ENCODE data around the gene SURF6.
A peak's percentile ranks its signal among the peaks of the same experiment; 100 is the strongest.
"Not testable (repeated sequence)": the region's sequence is repeated elsewhere in the genome, so short reads cannot be mapped to it uniquely, and the experiment has no call there.

Gene SURF6

DNA sequence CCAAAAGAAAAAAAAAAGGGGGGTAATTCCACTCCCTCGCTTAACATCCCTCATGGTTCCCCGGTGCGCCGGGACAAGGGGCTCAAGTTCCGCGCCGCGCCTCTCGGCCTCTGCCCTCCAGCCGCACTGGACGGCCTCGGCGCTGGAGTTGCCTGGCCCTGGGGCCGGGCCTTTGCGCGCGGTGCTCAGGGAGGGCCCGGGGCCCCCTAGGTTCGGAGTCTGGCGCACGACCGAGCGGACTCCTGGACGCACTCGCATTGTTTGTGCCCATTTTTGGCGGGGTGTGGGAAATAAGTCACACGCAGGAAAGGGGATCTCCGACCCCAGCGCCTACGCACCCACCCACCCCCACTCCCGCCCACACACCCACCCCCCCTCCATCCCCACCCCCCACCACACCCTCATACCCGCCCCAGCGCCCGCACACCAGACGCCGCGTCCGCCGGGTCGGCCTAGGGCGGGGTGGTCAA, 11.6 kb upstream of the SURF6 start:
- peak; percentile 38 for DNase-seq

- DNase-seq: no peak
Observed at GRCh38 chr9:133346021-133346785, 10.2 kb upstream of the SURF6 start.

DNA sequence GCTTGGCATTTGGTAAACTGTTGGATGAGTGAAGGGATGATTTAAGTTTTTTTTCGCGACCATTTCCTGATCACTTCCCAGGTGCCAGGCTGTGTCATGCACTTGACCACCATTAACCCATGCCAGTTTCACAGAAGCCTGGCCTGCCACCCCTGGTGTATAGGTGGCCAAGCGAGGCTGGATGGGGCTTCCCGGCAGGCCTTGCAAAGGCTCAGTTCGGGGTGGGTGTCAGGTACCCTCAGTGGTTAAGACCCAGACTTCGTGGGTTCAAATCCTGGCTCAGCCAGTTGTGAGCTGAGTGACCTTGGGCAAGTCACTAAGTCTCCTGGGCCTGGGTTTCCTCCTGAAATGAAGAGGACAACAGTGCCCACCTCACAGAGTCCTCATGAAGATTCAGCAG, 9.6 kb upstream of the SURF6 start:
- no peak for DNase-seq

- no peak for DNase-seq
Observed at GRCh38 chr9:133344979-133345378, 9.0 kb upstream of the SURF6 start.

DNA sequence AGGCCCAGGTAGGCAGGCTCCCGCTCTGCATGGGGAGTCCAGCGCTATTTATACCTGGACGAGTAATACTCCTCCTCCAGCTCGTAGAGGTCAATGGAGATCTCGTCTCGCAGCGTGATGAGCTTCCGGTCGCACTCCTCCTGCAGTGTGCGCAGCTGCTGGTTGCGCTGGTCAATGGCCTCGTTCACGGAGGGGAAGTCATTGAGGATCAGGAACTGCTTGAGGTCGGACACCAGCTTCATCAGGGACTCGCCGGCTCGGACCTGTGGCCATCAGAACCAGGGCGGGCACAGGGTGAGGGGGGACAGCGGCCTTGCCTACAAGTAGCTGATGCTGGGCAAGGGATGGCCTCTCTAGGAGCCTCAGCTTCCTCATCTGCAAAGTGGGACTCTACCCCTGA, 8.1 kb upstream of the SURF6 start:
- no peak for DNase-seq

DNA sequence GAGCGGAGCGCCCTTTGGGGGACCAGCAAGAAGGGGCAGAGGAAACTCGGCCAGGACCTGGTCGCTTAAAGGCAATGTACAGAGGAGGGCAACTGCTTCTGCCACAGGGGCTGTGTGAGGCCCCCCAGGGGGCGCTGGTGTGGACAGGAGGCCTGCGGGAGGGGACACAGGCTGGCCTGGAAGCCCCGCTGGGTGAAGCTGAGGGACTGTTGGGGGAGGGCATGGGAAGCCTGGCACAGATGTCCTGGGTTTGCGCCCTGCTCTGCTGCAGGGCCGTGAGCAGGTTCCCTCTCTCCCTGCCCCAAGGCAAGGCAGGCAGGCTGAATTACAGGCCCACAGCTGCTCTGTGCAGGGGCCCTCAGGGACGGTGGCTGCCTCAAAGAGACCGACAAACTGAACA, 6.6 kb upstream of the SURF6 start:
- DNase-seq: no peak

DNA sequence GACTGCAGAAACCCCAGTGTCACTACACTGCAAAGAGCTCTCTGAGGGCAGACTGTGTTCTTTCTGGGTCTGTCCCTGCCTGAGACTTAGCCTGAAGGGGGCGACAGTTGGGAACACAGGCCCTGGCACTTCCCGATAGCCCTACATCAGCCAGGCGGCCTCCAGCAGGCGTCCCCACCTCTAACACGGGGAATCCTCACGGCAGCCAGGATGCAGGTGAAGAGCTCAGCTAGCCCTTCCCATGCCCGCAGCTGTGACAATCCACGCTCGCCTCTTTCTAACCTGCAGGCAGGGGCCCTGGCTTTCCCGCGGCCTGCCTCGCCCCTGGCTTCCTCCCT, 6.0 kb upstream of the SURF6 start:
- no peak for DNase-seq

GRCh38 chr9:133341369-133342068, 5.5 kb upstream of the SURF6 start:
- no peak for DNase-seq

DNA sequence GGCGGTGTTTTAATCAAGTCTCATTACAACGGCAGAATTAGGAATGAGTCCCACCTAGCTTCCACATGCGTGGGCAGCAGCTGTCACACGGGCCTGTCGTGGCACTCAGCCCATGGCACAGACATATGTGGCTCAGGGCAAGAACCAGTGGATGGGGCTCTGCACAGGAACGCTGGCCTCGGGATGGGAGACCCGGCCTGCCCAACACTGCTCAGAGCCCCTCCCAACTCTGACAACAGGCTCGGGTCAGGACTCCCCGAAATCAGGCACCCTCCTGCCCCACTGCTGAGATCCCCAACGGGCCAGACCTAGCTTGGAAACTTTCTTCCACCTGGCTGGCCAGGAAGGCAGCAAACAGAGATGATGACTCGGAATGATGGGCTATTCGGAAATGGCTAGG, 4.9 kb upstream of the SURF6 start:
- no peak for DNase-seq

- DNase-seq: no peak
Observed at GRCh38 chr9:133340256-133340655, 4.3 kb upstream of the SURF6 start.

DNA sequence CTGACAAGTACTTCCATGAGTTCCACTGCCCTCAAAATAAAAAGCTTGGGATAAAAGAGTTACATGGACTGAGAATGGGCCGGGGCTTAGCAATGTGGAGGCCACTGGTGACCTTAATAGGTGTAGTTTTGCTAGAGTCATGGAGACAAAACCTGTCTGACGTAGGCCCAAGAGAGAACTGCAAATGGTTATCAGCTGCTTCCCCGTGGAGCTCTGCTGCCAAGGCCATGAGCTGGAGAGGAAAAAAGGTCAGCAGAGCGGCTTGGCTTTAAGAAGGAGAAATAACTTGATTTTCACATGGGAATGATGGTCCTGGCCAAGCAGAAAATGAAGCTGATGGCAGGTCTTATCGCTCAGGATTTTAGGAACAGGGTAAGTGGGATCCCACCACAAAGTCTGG, 3.7 kb upstream of the SURF6 start:
- no peak for DNase-seq

- DNase-seq: not testable (repeated sequence)
Observed at GRCh38 chr9:133334888-133335287, 1.1 kb downstream of the SURF6 start.

- no peak for DNase-seq
Observed at GRCh38 chr9:133334161-133334560, 1.8 kb downstream of the SURF6 start.

DNA sequence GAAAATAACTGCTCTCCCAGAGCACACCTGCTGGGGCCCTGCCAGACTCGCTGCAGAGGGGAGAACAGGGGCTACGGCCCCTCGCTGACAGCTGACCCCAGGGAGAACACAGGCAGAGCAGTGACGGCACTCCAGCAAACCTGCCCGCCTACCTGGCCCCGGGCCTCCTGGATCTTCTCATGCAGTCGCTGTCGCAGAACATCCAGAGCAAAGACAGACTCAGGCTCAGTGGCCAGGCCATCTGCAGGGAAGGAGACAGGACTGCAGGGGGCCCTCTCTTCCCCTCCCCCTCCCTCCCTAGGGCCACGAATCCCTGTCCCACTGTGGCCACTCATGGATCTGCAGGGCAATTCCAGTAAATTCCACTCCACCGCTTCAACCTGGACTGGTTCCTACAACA, 2.4 kb downstream of the SURF6 start:
- DNase-seq: no peak

DNA sequence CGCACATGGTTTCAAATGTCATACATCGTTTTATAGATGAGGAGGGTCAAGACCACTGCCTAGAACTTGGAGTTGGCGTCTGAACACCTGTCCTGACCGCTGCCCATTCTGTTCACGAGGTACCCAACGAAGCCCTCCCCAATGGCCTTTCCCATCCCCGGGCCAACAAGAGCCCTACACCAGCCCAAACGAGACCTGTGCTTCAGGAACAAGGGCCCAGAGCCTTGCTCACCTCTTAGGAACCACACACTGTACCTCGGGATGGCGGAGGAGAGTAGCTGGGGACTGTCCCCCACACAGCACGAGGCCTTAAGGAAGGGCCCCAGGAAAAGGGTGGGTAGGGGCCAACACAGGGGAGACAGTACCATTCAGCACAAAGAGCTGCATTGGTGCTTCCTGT, 3.0 kb downstream of the SURF6 start:
- DNase-seq: no peak

GRCh38 chr9:133332381-133332730, 3.6 kb downstream of the SURF6 start:
- DNase-seq: no peak

DNA sequence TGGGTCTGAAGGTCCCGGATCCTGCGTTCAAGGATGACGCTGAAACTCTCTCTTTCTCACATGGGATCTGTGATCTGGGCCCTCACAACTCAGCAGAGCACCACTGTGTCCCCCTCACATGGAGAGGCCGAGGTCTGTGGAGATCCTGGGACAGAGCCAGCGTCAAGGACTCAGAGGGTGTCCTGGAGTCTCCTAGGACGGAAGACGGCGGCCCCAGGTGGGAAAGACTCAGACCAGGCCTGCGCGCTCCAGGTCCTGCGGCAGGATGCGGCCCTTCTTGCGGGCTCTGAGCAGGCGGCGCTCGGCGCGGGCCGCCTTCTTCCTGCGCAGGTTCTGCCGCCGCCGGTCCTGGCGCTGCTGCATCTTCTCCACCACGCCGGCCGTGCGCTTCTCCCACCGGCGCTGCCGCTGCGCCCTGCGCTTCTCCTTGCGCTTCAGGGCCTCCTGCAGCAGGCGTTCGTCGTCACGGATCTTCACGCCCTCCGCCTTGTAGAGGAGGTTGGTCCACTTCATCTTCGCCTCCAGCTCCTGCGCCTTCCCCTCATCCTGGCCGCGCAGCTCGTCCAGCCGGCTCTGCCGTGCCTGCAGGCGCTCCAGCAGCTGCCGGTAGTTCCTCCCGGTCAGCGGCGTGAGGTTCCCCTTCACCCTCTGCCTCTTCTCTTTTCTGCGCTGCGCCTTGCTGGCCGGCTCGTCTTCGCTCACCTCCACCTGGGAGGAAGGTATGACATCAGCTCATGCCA, 4.2 kb downstream of the SURF6 start:
- no peak for DNase-seq

DNA sequence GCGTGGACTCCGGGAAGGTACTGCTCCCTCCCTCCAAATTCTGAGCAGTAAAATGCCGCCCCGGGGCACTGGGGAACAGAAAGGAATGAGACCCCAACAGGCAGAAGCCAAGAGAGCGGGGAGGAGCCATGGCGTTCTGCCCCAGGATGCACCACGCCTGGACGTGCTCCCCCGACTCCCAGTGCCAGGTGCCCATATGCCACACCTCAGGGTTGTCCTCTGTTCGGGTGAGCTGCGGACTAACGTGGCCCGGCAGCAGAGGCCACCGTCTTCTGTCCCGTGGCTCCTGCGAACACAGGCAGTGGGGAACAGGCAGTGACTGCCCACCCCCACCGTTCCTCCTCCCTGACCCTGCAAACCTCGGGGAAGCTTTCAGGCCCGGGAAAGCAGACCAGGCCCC, 4.8 kb downstream of the SURF6 start:
- DNase-seq: no peak

DNA sequence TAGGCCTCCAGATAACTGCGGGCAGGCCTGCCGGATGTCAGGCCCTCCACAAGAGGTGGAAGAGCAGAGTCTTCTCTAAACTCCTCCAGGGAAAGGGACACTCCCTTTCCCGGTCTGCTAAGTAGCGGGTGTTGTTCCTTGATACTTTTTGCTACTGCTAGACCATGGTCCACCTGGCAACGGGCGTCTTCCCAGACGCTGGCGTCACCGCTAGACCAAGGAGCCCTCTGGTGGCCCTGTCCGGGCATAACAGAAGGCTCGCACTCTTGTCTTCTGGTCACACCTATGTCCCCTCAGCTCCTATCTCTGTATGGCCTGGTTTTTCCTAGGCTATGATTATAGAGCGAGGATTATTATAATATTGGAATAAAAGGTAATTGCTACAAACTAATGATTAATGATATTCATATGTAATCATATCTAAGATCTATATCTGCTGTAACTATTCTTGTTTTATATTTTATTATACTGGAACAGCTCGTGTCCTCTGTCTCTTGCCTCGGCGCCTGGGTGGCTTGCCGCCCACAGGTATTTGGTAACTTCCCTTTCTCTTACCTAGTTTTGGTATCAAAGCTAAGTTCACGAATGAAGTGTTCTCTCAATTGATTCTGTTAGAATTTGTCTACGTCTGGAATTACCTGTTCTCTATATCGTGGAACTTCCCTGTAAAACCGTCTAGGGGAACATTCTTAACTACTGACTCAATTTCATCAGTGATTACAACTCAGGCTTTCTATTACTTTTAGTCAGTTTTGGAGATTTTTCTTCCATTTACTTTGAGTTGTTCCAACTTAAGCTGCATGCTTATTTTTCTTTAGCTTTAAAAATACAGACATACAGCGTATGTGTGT, 6.5 kb downstream of the SURF6 start:
- not testable (repeated sequence) for DNase-seq

DNA sequence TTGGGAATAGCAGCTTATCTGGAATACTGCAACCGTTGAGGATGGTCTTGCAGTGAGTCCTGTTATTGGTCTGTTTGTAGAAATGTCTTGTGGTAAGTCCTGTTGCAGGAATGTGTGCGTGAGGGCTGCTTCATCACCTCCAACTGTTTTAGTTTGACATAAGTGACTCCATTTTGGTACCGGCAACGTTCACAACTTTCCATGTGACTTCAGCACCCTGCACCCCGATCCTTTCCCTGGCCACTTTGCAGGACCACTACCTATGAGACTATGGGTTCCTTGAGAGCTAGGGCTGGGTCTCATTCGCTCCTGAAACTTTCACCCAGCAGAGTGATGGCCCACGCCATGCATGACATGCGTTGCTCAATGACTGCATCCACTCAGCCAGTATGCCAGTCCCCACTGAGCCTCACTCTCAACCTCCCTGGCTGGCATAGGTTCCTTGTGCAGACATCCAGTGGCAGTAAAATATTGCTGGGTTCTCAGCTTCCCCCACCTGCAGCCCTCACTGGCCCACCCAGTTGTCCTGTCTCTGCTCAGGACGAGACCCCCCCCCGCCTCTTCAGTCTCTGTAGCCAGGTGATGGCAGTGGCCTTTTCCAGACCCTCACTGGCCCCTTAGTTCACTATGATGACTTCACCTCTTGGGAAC, 8.0 kb downstream of the SURF6 start:
- DNase-seq: no peak

GRCh38 chr9:133327021-133327420, 9.0 kb downstream of the SURF6 start:
- DNase-seq: not testable (repeated sequence)

DNA sequence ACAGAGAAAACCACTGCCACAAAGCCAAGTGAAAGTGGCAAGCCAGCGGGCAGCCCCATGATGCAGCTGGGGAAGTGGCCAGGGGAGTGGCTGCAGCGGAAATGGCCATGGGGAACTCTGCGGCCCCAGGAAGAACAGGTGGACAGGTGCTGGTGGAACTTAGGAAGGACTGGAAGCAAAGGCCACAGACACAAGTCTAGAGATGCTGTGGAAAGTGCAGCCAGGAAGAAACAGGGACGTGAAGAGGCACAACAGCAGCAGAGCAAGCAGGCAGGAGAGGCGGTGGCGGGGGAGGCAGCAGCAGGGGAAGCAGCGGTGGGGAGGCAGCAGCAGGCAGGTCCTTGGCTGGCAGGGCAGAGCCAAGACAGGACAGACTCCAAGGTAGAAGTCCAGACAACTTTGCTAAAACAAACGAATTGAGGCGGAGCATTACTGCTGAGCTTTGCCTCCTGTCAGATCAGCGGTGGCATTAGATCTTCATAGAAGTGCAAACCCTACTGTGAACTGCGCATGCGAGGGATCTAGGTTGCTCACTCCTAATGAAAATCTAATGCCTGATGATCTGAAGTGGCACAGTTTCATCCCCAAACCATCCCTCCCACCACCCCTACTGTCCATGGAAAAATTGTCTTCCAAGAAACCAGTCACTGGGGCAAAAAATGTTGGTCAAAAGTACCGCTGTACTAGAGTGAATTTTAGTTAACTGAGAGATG, 11.8 kb downstream of the SURF6 start:
- DNase-seq: no peak
